NCI-H2196 treated with DMSO at 0.1 percent for 48 hours (cell line): Measurements from ENCODE around the gene ARTN.

Source experiments
- DNase-seq: peaks from one replicate; lab custom pipeline; 2025; ENCODE audit not compliant: unreplicated experiment; lab: John Stamatoyannopoulos, UW

ARTN gene

GRCh38 chr1:43933386-43934100 is at the start of gene ARTN:
Gene ARTN, plus strand, starts transcription at chr1:43933801. Its CDS starts 1,856 bp downstream, at chr1:43935657.
- no peak for DNase-seq

GRCh38 chr1:43885279-43885801 is 48.3 kb upstream of the ARTN start:
- no peak for DNase-seq

GRCh38 chr1:43887748-43888147 is 45.9 kb upstream of the ARTN start:
- no peak for DNase-seq

GRCh38 chr1:43890815-43891214 is 42.8 kb upstream of the ARTN start:
- DNase-seq = no peak

GRCh38 chr1:43893006-43893405 is 40.6 kb upstream of the ARTN start:
- DNase-seq = no peak

GRCh38 chr1:43898981-43899380 is 34.6 kb upstream of the ARTN start:
- DNase-seq = no peak

- no peak for DNase-seq
These were observed 33.2 kb upstream of the ARTN start for GRCh38 chr1:43900386-43900785.

GRCh38 chr1:43901196-43901961 is 32.2 kb upstream of the ARTN start:
- DNase-seq = no peak

- DNase-seq = peak; percentile 41
These were observed 31.4 kb upstream of the ARTN start for GRCh38 chr1:43902058-43902831.

- no peak for DNase-seq
These were observed 28.7 kb upstream of the ARTN start for GRCh38 chr1:43904660-43905551.

GRCh38 chr1:43908226-43908625 is 25.4 kb upstream of the ARTN start:
- no peak for DNase-seq

GRCh38 chr1:43908858-43909257 is 24.7 kb upstream of the ARTN start:
- no peak for DNase-seq

- DNase-seq = no peak
These were observed 23.3 kb upstream of the ARTN start for GRCh38 chr1:43910343-43910742.

- no peak for DNase-seq
These were observed 21.0 kb upstream of the ARTN start for GRCh38 chr1:43912607-43913006.

- DNase-seq = no peak
These were observed 20.5 kb upstream of the ARTN start for GRCh38 chr1:43913051-43913501.

GRCh38 chr1:43913666-43914360 is 19.8 kb upstream of the ARTN start:
- DNase-seq = no peak

- no peak for DNase-seq
These were observed 18.8 kb upstream of the ARTN start for GRCh38 chr1:43914576-43915525.

- no peak for DNase-seq
These were observed 13.7 kb upstream of the ARTN start for GRCh38 chr1:43919906-43920305.

GRCh38 chr1:43921022-43921421 is 12.6 kb upstream of the ARTN start:
- DNase-seq = no peak
